ENCODE data around the gene PRKAR1B.

DNA sequence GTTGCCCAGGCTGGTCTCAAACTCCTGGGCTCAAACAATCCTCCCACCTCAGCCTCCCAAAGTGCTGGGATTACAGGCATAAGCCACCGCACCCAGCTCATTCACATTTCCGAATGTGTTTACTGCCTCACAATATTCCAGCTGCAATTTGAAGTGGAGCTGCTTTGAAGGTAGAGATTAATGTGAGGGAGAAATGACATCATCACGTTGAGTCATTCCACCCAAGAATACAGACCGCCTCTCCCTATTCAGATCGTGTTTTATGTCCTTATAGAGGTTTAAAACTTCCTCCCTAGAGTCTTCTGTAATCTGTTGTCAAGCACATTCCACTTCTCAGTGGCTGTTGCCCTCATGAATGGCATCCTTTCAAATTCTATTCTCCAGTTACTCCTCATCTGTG is 107.0 kb downstream of the PRKAR1B start:
- TF ChIP-seq, protein P1, sequence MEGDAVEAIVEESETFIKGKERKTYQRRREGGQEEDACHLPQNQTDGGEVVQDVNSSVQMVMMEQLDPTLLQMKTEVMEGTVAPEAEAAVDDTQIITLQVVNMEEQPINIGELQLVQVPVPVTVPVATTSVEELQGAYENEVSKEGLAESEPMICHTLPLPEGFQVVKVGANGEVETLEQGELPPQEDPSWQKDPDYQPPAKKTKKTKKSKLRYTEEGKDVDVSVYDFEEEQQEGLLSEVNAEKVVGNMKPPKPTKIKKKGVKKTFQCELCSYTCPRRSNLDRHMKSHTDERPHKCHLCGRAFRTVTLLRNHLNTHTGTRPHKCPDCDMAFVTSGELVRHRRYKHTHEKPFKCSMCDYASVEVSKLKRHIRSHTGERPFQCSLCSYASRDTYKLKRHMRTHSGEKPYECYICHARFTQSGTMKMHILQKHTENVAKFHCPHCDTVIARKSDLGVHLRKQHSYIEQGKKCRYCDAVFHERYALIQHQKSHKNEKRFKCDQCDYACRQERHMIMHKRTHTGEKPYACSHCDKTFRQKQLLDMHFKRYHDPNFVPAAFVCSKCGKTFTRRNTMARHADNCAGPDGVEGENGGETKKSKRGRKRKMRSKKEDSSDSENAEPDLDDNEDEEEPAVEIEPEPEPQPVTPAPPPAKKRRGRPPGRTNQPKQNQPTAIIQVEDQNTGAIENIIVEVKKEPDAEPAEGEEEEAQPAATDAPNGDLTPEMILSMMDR (tag by site-specific recombination; IDR thresholded peaks at IDR 0.05), result no peak
- TF ChIP-seq ZNF311 (tag by site-specific recombination; IDR thresholded peaks at IDR 0.05; ENCODE audit: borderline replicate concordance) (no peak), ZFP3 (tag by site-specific recombination; IDR thresholded peaks at IDR 0.05; ENCODE audit: low read depth) (no peak), ZNF658 (tag by site-specific recombination; IDR thresholded peaks at IDR 0.05) (no peak), ZNF335 (tag by site-specific recombination; conservative IDR thresholded peaks at IDR 0.05) (peak; percentile 41; the same call in 1 of the 2 replicates), ZNF747 (tag by site-specific recombination; IDR thresholded peaks at IDR 0.05) (no peak), ZNF560 (tag by site-specific recombination; IDR thresholded peaks at IDR 0.05; ENCODE audit: borderline replicate concordance) (no peak), YY1 (tag by site-specific recombination; IDR thresholded peaks at IDR 0.05) (no peak), MEIS1 (CRISPR knock-in tag; IDR thresholded peaks at IDR 0.05; ENCODE audit: borderline replicate concordance) (no peak), ZBTB7A (tag by site-specific recombination; IDR thresholded peaks at IDR 0.05; ENCODE audit: low read depth) (no peak), KLF9 (tag by site-specific recombination; IDR thresholded peaks at IDR 0.05; ENCODE audit: low read depth) (no peak)
- TF ChIP-seq, protein P2, sequence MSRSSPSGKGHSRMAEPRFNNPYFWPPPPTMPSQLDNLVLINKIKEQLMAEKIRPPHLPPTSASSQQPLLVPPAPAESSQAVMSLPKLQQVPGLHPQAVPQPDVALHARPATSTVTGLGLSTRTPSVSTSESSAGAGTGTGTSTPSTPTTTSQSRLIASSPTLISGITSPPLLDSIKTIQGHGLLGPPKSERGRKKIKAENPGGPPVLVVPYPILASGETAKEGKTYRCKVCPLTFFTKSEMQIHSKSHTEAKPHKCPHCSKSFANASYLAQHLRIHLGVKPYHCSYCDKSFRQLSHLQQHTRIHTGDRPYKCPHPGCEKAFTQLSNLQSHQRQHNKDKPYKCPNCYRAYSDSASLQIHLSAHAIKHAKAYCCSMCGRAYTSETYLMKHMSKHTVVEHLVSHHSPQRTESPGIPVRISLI (tag by site-specific recombination; IDR thresholded peaks at IDR 0.05), result no peak
- TF ChIP-seq, protein P3, sequence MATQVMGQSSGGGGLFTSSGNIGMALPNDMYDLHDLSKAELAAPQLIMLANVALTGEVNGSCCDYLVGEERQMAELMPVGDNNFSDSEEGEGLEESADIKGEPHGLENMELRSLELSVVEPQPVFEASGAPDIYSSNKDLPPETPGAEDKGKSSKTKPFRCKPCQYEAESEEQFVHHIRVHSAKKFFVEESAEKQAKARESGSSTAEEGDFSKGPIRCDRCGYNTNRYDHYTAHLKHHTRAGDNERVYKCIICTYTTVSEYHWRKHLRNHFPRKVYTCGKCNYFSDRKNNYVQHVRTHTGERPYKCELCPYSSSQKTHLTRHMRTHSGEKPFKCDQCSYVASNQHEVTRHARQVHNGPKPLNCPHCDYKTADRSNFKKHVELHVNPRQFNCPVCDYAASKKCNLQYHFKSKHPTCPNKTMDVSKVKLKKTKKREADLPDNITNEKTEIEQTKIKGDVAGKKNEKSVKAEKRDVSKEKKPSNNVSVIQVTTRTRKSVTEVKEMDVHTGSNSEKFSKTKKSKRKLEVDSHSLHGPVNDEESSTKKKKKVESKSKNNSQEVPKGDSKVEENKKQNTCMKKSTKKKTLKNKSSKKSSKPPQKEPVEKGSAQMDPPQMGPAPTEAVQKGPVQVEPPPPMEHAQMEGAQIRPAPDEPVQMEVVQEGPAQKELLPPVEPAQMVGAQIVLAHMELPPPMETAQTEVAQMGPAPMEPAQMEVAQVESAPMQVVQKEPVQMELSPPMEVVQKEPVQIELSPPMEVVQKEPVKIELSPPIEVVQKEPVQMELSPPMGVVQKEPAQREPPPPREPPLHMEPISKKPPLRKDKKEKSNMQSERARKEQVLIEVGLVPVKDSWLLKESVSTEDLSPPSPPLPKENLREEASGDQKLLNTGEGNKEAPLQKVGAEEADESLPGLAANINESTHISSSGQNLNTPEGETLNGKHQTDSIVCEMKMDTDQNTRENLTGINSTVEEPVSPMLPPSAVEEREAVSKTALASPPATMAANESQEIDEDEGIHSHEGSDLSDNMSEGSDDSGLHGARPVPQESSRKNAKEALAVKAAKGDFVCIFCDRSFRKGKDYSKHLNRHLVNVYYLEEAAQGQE (tag by site-specific recombination; IDR thresholded peaks at IDR 0.05), result no peak
